Calu3 (cell line): Measurements from ENCODE around the gene FRMPD4. TPM values are rescaled to one million over a fixed set of nuclear protein-coding genes. Genes with fewer than 3 reads are reported as not detected.

ENCODE experiments used
- BruUV-seq: library from RNA; stranded (reverse); fragments of 400-500 nt; replicated peaks from 2 replicates; lab custom pipeline; 2021; lab: Mats Ljungman, UMichigan
- CTCF ChIA-PET: fragments of 300-600 bp; sonication (Branson Sonifier 250); formaldehyde crosslinking; loops from one replicate; lab custom pipeline; 2022; ENCODE audit warnings: antibody characterized with exemption; lab: Charles Lee
- DNase-seq: peaks from one replicate; pipeline ENCODE4 v3.0.0; 2022
- H3K27ac Mint-ChIP-seq: one replicate; pipeline ENCODE4 v1.8.0; 2022; ENCODE audit warnings: mixed read lengths; ENCODE audit not compliant: unreplicated experiment
- H3K27me3 Mint-ChIP-seq: one replicate; pipeline ENCODE4 v1.8.0; 2022; ENCODE audit warnings: mixed read lengths; ENCODE audit not compliant: unreplicated experiment
- H3K36me3 Mint-ChIP-seq: one replicate; pipeline ENCODE4 v1.8.0; 2022; ENCODE audit warnings: mild to moderate bottlenecking, moderate library complexity, mixed read lengths; ENCODE audit not compliant: insufficient read depth, unreplicated experiment
- H3K4me1 Mint-ChIP-seq: one replicate; pipeline ENCODE4 v1.8.0; 2022; ENCODE audit warnings: mild to moderate bottlenecking, low read depth, mixed read lengths; ENCODE audit not compliant: unreplicated experiment
- H3K4me3 Mint-ChIP-seq: one replicate; pipeline ENCODE4 v1.8.0; 2022; ENCODE audit warnings: mild to moderate bottlenecking, low read depth, moderate library complexity, mixed read lengths; ENCODE audit not compliant: unreplicated experiment
- H3K9me3 Mint-ChIP-seq: one replicate; pipeline ENCODE4 v1.8.0; 2022; ENCODE audit warnings: low read depth, mixed read lengths; ENCODE audit not compliant: unreplicated experiment
- intact Hi-C: fragments of 100-400 bp; cut with micrococcal nuclease; formaldehyde crosslinking; loops from one replicate; pipeline ENCODE4 v1.10.0; 2022; ENCODE audit not compliant: unreplicated experiment
- total RNA-seq: library from RNA; stranded (reverse); gene quantifications from 2 replicates; pipeline ENCODE4 v1.2.3, GENCODE V29; 2022
- TF ChIP-seq, protein P1 (sequence below): fragments of 200-600 bp; IDR thresholded peaks from one replicate; pipeline ENCODE4 v1.8.0; 2022; ENCODE audit warnings: antibody characterized with exemption; ENCODE audit not compliant: unreplicated experiment

The FRMPD4 gene
- total RNA-seq, 1 experiment from 2014 or later = not detected

DNA sequence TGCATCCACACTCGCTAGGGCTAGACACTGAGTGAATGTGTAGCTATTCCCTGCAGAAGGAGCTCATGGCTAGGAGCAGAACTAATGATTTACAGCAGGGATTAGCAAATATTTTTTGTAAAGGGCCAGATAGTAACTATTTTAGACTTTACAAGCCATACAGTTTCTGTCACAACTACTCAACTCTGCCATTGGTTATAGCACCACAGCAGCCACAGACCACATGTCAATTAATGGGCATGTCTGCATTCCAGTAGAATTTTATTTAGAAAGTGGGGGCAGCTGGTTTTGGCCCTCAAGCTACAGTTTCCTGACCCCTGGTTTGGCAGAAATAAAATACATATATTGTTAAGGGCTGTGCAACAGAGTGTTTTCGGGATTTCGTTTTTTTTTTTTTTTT is 192.6 kb downstream of the FRMPD4 start:
- Mint-ChIP-seq H3K9me3 (no peaks in the 10 kb centered on the region), H3K27me3 (peaks cover 9% of the 10 kb centered on the region)

DNA sequence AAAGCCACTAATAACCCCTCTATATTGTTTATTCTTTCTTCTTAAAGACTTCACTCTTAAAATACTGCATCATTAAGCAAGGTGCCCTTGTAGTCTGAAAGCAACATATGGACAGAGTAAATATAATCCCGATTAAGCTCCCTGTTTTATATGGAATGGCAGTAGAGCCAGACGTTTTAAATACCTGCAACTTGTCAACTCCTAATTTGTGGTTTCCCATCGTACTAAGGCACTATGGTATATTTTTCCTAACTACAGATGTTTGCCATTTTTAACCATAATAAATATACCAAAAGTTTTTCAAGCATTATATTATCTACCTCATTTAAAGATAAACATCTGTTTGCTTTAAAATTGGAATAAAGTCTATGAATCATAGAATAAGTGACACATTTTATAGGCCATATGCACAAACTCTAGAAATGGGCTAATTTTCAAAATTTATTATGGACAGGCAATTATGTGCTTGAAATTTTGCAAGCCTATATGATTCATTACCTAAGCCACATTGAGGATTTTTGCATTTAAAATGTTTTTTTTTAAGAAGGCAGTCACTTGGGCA is 194.6 kb downstream of the FRMPD4 start:
- CTCF ChIA-PET = no interaction called here
- no peaks in the 10 kb centered on the region for H3K4me1 Mint-ChIP-seq
- no peak for DNase-seq
- intact Hi-C loops = no loop called here
- H3K4me3 Mint-ChIP-seq = no peak overlapping the region
- no TSS peak for BruUV-seq
- H3K27ac Mint-ChIP-seq = no peak overlapping the region
- H3K9me3 Mint-ChIP-seq = no peaks in the 10 kb centered on the region
- TF ChIP-seq, protein P1, sequence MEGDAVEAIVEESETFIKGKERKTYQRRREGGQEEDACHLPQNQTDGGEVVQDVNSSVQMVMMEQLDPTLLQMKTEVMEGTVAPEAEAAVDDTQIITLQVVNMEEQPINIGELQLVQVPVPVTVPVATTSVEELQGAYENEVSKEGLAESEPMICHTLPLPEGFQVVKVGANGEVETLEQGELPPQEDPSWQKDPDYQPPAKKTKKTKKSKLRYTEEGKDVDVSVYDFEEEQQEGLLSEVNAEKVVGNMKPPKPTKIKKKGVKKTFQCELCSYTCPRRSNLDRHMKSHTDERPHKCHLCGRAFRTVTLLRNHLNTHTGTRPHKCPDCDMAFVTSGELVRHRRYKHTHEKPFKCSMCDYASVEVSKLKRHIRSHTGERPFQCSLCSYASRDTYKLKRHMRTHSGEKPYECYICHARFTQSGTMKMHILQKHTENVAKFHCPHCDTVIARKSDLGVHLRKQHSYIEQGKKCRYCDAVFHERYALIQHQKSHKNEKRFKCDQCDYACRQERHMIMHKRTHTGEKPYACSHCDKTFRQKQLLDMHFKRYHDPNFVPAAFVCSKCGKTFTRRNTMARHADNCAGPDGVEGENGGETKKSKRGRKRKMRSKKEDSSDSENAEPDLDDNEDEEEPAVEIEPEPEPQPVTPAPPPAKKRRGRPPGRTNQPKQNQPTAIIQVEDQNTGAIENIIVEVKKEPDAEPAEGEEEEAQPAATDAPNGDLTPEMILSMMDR = no peak
- no peaks in the 10 kb centered on the region for H3K36me3 Mint-ChIP-seq
- peaks cover 24% of the 10 kb centered on the region for H3K27me3 Mint-ChIP-seq

More for the DNA sequence above, 192.6 kb downstream of the FRMPD4 start:
- no TSS peak for BruUV-seq
- Mint-ChIP-seq H3K4me1 (no peaks in the 10 kb centered on the region), H3K4me3 (no peak overlapping the region), H3K27ac (no peak overlapping the region), H3K36me3 (no peaks in the 10 kb centered on the region)
- TF ChIP-seq, protein P1 = no peak
- DNase-seq = no peak
- CTCF ChIA-PET = no interaction called here
- intact Hi-C loops = no loop called here

- intact Hi-C loops = no loop called here
- CTCF ChIA-PET = no interaction called here
- Mint-ChIP-seq H3K27me3 (peaks cover 54% of the 10 kb centered on the region), H3K27ac (no peak overlapping the region), H3K4me3 (no peak overlapping the region), H3K36me3 (no peaks in the 10 kb centered on the region), H3K9me3 (no peaks in the 10 kb centered on the region), H3K4me1 (no peaks in the 10 kb centered on the region)
- no TSS peak for BruUV-seq
- TF ChIP-seq, protein P1 = no peak
- DNase-seq = no peak
Observed at GRCh38 chrX:12339921-12340320, 201.6 kb downstream of the FRMPD4 start.

GRCh38 chrX:12344954-12345353 is 206.7 kb downstream of the FRMPD4 start:
- CTCF ChIA-PET = no interaction called here
- Mint-ChIP-seq H3K27ac (no peak overlapping the region), H3K4me1 (no peaks in the 10 kb centered on the region), H3K36me3 (no peaks in the 10 kb centered on the region), H3K27me3 (peaks cover 36% of the 10 kb centered on the region), H3K9me3 (no peaks in the 10 kb centered on the region), H3K4me3 (no peak overlapping the region)
- intact Hi-C loops = no loop called here
- no TSS peak for BruUV-seq
- TF ChIP-seq, protein P1 = no peak
- no peak for DNase-seq
